Activated T-cell treated with anti-CD3 and anti-CD28 coated beads, Interleukin-2, amount 50 U/mL, for 24 hours (primary cell): ENCODE data around the gene WIPF2.
A peak's percentile ranks its signal among the peaks of the same experiment; 100 is the strongest.

Experiments used
- DNase-seq: peaks from one replicate; pipeline ENCODE4 v3.0.0-alpha.2; 2020
- H3K27ac Mint-ChIP-seq: 2 replicates; pipeline ENCODE4 v1.8.0; 2020; ENCODE audit warnings: mild to moderate bottlenecking, mixed read lengths
- H3K27me3 Mint-ChIP-seq: 2 replicates; pipeline ENCODE4 v1.8.0; 2020; ENCODE audit warnings: mixed read lengths
- H3K36me3 Mint-ChIP-seq: 2 replicates; pipeline ENCODE4 v1.8.0; 2020; ENCODE audit warnings: low read depth, mixed read lengths
- H3K4me1 Mint-ChIP-seq: 2 replicates; pipeline ENCODE4 v1.8.0; 2020; ENCODE audit warnings: low read depth, mixed read lengths
- H3K4me3 Mint-ChIP-seq: 2 replicates; pipeline ENCODE4 v1.8.0; 2020; ENCODE audit warnings: mild to moderate bottlenecking, moderate library complexity, mixed read lengths
- H3K9me3 Mint-ChIP-seq: 2 replicates; pipeline ENCODE4 v1.8.0; 2020; ENCODE audit warnings: mixed read lengths

The WIPF2 gene

GRCh38 chr17:40306395-40306794, 87.3 kb downstream of the WIPF2 start:
- H3K4me1 Mint-ChIP-seq = peaks cover 20% of the 10 kb centered on the region
- H3K4me3 Mint-ChIP-seq = no peak overlapping the region
- no peaks in the 10 kb centered on the region for H3K9me3 Mint-ChIP-seq
- no peak for DNase-seq
- no peak overlapping the region for H3K27ac Mint-ChIP-seq
- H3K36me3 Mint-ChIP-seq = peaks cover 44% of the 10 kb centered on the region
- no peaks in the 10 kb centered on the region for H3K27me3 Mint-ChIP-seq

- H3K4me3 Mint-ChIP-seq = no peak overlapping the region
- H3K27me3 Mint-ChIP-seq = no peaks in the 10 kb centered on the region
- no peaks in the 10 kb centered on the region for H3K9me3 Mint-ChIP-seq
- H3K36me3 Mint-ChIP-seq = peaks cover 36% of the 10 kb centered on the region
- no peak overlapping the region for H3K27ac Mint-ChIP-seq
- peaks cover 20% of the 10 kb centered on the region for H3K4me1 Mint-ChIP-seq
- DNase-seq = peak; percentile 38
Observed at GRCh38 chr17:40307001-40307730, 88.1 kb downstream of the WIPF2 start.

GRCh38 chr17:40307740-40308239, 88.7 kb downstream of the WIPF2 start:
- no peaks in the 10 kb centered on the region for H3K9me3 Mint-ChIP-seq
- H3K27me3 Mint-ChIP-seq = no peaks in the 10 kb centered on the region
- peaks cover 30% of the 10 kb centered on the region for H3K36me3 Mint-ChIP-seq
- H3K4me3 Mint-ChIP-seq = no peak overlapping the region
- peaks cover 18% of the 10 kb centered on the region for H3K4me1 Mint-ChIP-seq
- peak; percentile 32 for DNase-seq
- no peak overlapping the region for H3K27ac Mint-ChIP-seq

- Mint-ChIP-seq H3K4me1 (peaks cover 17% of the 10 kb centered on the region), H3K36me3 (peaks cover 15% of the 10 kb centered on the region), H3K9me3 (no peaks in the 10 kb centered on the region), H3K27ac (no peak within 1 kb of the TSS), H3K4me3 (no peak within 1 kb of the TSS), H3K27me3 (no peaks in the 10 kb centered on the region)
- peak; percentile 58 for DNase-seq
Observed at GRCh38 chr17:40309031-40309948, 90.2 kb downstream of the WIPF2 start, which contains the start of gene RARA. Gene RARA, plus strand, starts transcription at chr17:40309180. Its CDS starts 22,039 bp downstream, at chr17:40331219.

- no peaks in the 10 kb centered on the region for H3K9me3 Mint-ChIP-seq
- DNase-seq = no peak
- no peaks in the 10 kb centered on the region for H3K27me3 Mint-ChIP-seq
- H3K4me3 Mint-ChIP-seq = no peak overlapping the region
- H3K4me1 Mint-ChIP-seq = peaks cover 21% of the 10 kb centered on the region
- peaks cover 8% of the 10 kb centered on the region for H3K36me3 Mint-ChIP-seq
- peak overlapping the region; percentile 1 for H3K27ac Mint-ChIP-seq
Observed at GRCh38 chr17:40309949-40310510, 90.9 kb downstream of the WIPF2 start.

- Mint-ChIP-seq H3K4me1 (peaks cover 26% of the 10 kb centered on the region), H3K4me3 (no peak overlapping the region), H3K9me3 (no peaks in the 10 kb centered on the region), H3K36me3 (peaks cover 6% of the 10 kb centered on the region), H3K27me3 (no peaks in the 10 kb centered on the region), H3K27ac (no peak overlapping the region)
- no peak for DNase-seq
Observed at GRCh38 chr17:40310882-40311391, 91.8 kb downstream of the WIPF2 start.

- no peak for DNase-seq
- no peaks in the 10 kb centered on the region for H3K36me3 Mint-ChIP-seq
- H3K27me3 Mint-ChIP-seq = no peaks in the 10 kb centered on the region
- peaks cover 33% of the 10 kb centered on the region for H3K4me1 Mint-ChIP-seq
- H3K9me3 Mint-ChIP-seq = no peaks in the 10 kb centered on the region
- peak overlapping the region; percentile 52 for H3K27ac Mint-ChIP-seq
- H3K4me3 Mint-ChIP-seq = no peak overlapping the region
Observed at GRCh38 chr17:40311575-40311974, 92.5 kb downstream of the WIPF2 start.

- Mint-ChIP-seq H3K27me3 (no peaks in the 10 kb centered on the region), H3K27ac (peak overlapping the region; percentile 40), H3K4me3 (no peak overlapping the region), H3K36me3 (no peaks in the 10 kb centered on the region), H3K9me3 (no peaks in the 10 kb centered on the region), H3K4me1 (peaks cover 36% of the 10 kb centered on the region)
- DNase-seq = no peak
Observed at GRCh38 chr17:40312131-40312731, 93.1 kb downstream of the WIPF2 start.

- H3K9me3 Mint-ChIP-seq = no peaks in the 10 kb centered on the region
- H3K4me3 Mint-ChIP-seq = no peak overlapping the region
- H3K27ac Mint-ChIP-seq = peak overlapping the region; percentile 7
- no peaks in the 10 kb centered on the region for H3K36me3 Mint-ChIP-seq
- peaks cover 44% of the 10 kb centered on the region for H3K4me1 Mint-ChIP-seq
- no peaks in the 10 kb centered on the region for H3K27me3 Mint-ChIP-seq
- no peak for DNase-seq
Observed at GRCh38 chr17:40312893-40313667, 94.0 kb downstream of the WIPF2 start.

- no peaks in the 10 kb centered on the region for H3K27me3 Mint-ChIP-seq
- H3K27ac Mint-ChIP-seq = peak overlapping the region; percentile 60
- no peak for DNase-seq
- H3K36me3 Mint-ChIP-seq = peaks cover 5% of the 10 kb centered on the region
- H3K4me3 Mint-ChIP-seq = no peak overlapping the region
- no peaks in the 10 kb centered on the region for H3K9me3 Mint-ChIP-seq
- H3K4me1 Mint-ChIP-seq = peaks cover 47% of the 10 kb centered on the region
Observed at GRCh38 chr17:40313668-40314583, 94.8 kb downstream of the WIPF2 start.

- H3K9me3 Mint-ChIP-seq = no peaks in the 10 kb centered on the region
- H3K27me3 Mint-ChIP-seq = no peaks in the 10 kb centered on the region
- H3K27ac Mint-ChIP-seq = peak overlapping the region; percentile 71
- peaks cover 53% of the 10 kb centered on the region for H3K4me1 Mint-ChIP-seq
- peaks cover 9% of the 10 kb centered on the region for H3K36me3 Mint-ChIP-seq
- DNase-seq = peak; percentile 86
- H3K4me3 Mint-ChIP-seq = no peak overlapping the region
Observed at GRCh38 chr17:40314584-40314956, 95.5 kb downstream of the WIPF2 start.

GRCh38 chr17:40315206-40315605, 96.1 kb downstream of the WIPF2 start:
- no peak overlapping the region for H3K4me3 Mint-ChIP-seq
- no peak overlapping the region for H3K27ac Mint-ChIP-seq
- H3K36me3 Mint-ChIP-seq = peaks cover 14% of the 10 kb centered on the region
- no peaks in the 10 kb centered on the region for H3K9me3 Mint-ChIP-seq
- no peaks in the 10 kb centered on the region for H3K27me3 Mint-ChIP-seq
- H3K4me1 Mint-ChIP-seq = peaks cover 59% of the 10 kb centered on the region
- DNase-seq = no peak
